DND-41 (cell line): ENCODE measurements around the gene EMB.
A peak's percentile ranks its signal among the peaks of the same experiment; 100 is the strongest.
"Not testable (repeated sequence)": the region's sequence is repeated elsewhere in the genome, so short reads cannot be mapped to it uniquely, and the experiment has no call there.

Experiments used
- ATAC-seq: fragments of 200-7000 bp; cut with Tn5 transposase; 3 replicates; pipeline ENCODE4 v1.9.1; 2021; ENCODE audit warnings: low read depth; ENCODE audit not compliant: insufficient read depth
- DNase-seq: peaks from one replicate; pipeline ENCODE4 v3.0.0-alpha.2; 2020
- H2AFZ ChIP-seq: 2 replicates; pipeline ENCODE4 v1.6.0; 2012; ENCODE audit warnings: low read depth, low read length
- H3K27ac ChIP-seq: 2 replicates; pipeline ENCODE4 v1.5.1; 2012; ENCODE audit warnings: low read length, inconsistent platforms
- H3K27me3 ChIP-seq: fragments of 200-600 bp; sonication (generic); 2 replicates; pipeline ENCODE4 v1.6.0; 2012; ENCODE audit warnings: low read length, mild to moderate bottlenecking, inconsistent platforms; ENCODE audit not compliant: insufficient read depth, poor library complexity
- H3K36me3 ChIP-seq: 2 replicates; pipeline ENCODE4 v1.5.1; 2012; ENCODE audit warnings: low read length, inconsistent platforms; ENCODE audit not compliant: insufficient read depth
- H3K4me1 ChIP-seq: 2 replicates; pipeline ENCODE4 v1.5.1; 2012; ENCODE audit warnings: mild to moderate bottlenecking, low read length; ENCODE audit not compliant: insufficient read depth
- H3K4me2 ChIP-seq: 2 replicates; pipeline ENCODE4 v1.6.0; 2012; ENCODE audit warnings: mild to moderate bottlenecking, moderate library complexity, low read length, inconsistent platforms; ENCODE audit not compliant: insufficient read depth
- H3K4me3 ChIP-seq, 2 experiments: fragments of 200-600 bp in 1 of 2; shearing (Covaris generic) in 1 of 2; 2 replicates each; pipeline ENCODE4 v1.5.1; 2012 to 2016; ENCODE audit warnings: inconsistent platforms in 2 of 2, low read length in 2 of 2, mild to moderate bottlenecking in 2 of 2, low read depth in 1 of 2, moderate library complexity in 1 of 2
- H3K79me2 ChIP-seq: 2 replicates; pipeline ENCODE4 v1.6.0; 2012; ENCODE audit warnings: low read length, inconsistent platforms; ENCODE audit not compliant: insufficient read depth
- H3K9ac ChIP-seq: 2 replicates; pipeline ENCODE4 v1.6.0; 2012; ENCODE audit warnings: low read depth, mild to moderate bottlenecking, inconsistent platforms, low read length, moderate library complexity
- H3K9me3 ChIP-seq: 2 replicates; pipeline ENCODE4 v1.5.1; 2012; ENCODE audit warnings: low read length, moderate library complexity, mild to moderate bottlenecking, inconsistent platforms; ENCODE audit not compliant: insufficient read depth, severe bottlenecking
- H4K20me1 ChIP-seq: 2 replicates; pipeline ENCODE4 v1.6.0; 2012; ENCODE audit warnings: low read length; ENCODE audit not compliant: insufficient read depth
- EZH2 ChIP-seq: IDR thresholded peaks from 3 replicates; pipeline ENCODE4 v1.6.1; 2012; ENCODE audit warnings: borderline replicate concordance, low read depth, mild to moderate bottlenecking, moderate library complexity, low read length, inconsistent platforms; ENCODE audit not compliant: severe bottlenecking
- TF ChIP-seq, protein P1 (sequence below): IDR thresholded peaks from 2 replicates; pipeline ENCODE4 v1.5.1; 2012; ENCODE audit warnings: borderline replicate concordance, low read length, moderate library complexity, mild to moderate bottlenecking; ENCODE audit not compliant: poor library complexity, severe bottlenecking; ENCODE audit errors: extremely low read depth

EMB gene

DNA sequence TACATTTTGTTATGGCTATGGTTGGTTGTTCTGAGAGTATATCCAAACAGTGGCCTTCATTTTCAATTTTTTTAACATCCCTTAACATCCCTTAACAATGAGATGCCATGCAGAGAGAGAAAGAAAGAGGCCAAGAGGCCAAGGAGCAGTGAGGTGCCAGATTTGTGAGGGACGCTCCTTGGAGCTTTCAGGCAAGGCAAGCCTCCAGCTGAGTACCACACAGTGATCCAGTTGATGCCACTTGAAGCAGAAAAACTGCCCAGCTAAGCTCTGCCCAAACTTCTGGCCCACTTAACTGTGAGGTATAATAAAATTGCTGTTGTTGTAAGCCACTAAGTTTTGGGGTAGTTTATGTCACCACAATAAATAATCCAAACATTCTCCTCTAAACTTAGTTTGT is 22.6 kb upstream of the EMB start:
- Histone ChIP-seq H4K20me1 (no peaks in the 10 kb centered on the region), H3K4me3 (no peak overlapping the region), H2AFZ (no peak overlapping the region), H3K27ac (no peak overlapping the region), H3K9ac (no peak overlapping the region), H3K9me3 (peaks cover 4% of the 10 kb centered on the region), H3K79me2 (no peaks in the 10 kb centered on the region), H3K36me3 (no peaks in the 10 kb centered on the region), H3K27me3 (no peaks in the 10 kb centered on the region), H3K4me2 (no peak overlapping the region), H3K4me1 (0 out of 2 replicates have a peak, but pooled peaks cover 3% of the 10 kb centered on the region)
- DNase-seq (no peak), ATAC-seq (no peak)
- no peak for TF ChIP-seq EZH2
- TF ChIP-seq, protein P1, sequence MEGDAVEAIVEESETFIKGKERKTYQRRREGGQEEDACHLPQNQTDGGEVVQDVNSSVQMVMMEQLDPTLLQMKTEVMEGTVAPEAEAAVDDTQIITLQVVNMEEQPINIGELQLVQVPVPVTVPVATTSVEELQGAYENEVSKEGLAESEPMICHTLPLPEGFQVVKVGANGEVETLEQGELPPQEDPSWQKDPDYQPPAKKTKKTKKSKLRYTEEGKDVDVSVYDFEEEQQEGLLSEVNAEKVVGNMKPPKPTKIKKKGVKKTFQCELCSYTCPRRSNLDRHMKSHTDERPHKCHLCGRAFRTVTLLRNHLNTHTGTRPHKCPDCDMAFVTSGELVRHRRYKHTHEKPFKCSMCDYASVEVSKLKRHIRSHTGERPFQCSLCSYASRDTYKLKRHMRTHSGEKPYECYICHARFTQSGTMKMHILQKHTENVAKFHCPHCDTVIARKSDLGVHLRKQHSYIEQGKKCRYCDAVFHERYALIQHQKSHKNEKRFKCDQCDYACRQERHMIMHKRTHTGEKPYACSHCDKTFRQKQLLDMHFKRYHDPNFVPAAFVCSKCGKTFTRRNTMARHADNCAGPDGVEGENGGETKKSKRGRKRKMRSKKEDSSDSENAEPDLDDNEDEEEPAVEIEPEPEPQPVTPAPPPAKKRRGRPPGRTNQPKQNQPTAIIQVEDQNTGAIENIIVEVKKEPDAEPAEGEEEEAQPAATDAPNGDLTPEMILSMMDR: no peak

DNA sequence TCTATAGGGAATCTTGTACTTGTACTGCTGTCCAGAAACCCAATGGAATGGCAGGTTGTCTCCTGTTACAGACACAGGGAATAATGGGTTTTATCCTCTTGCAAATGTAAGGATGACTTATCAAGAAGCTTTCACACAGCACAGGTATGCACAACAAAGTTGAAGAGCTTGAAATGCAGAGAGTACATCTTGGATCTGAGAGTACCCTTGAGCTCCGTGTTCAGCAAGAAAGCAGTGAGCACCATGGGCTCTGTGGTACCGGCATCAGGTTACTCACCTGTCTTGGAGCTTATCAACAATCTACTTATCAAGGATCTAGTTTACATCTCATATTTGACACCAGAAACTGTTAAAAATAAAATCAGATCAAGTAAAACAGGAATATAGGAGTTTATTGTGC is 22.0 kb upstream of the EMB start:
- TF ChIP-seq, protein P1: no peak
- TF ChIP-seq EZH2: no peak

DNA sequence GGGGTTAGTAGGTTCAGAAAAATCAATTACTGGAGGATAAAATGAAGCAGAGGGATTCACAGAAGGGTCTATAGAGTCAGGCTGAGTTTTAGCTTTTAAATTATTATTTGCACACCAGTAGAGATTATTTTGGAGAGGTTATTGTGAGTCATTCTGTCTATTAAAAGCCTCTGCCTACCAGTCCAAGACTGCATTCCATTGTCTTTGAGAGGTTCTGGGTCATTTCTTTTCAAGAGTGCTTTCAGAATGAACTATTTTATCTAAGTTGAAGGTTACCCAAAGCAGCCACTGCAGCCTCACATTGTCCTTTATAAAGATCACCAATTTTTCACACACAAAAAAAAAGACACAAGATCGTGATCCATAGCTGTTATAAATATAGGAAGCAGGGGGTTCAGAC is 21.5 kb upstream of the EMB start:
- H3K9me3 ChIP-seq, H4K20me1 ChIP-seq, DNase-seq, H3K4me1 ChIP-seq, H2AFZ ChIP-seq, H3K27me3 ChIP-seq, H3K9ac ChIP-seq, H3K36me3 ChIP-seq, H3K79me2 ChIP-seq, H3K4me2 ChIP-seq, ATAC-seq, H3K4me3 ChIP-seq, H3K27ac ChIP-seq: not testable (repeated sequence)

More for the DNA sequence above, 22.0 kb upstream of the EMB start:
- peaks cover 6% of the 10 kb centered on the region; the same call in 1 of the 2 replicates for H3K4me1 ChIP-seq
- H3K27me3 ChIP-seq: no peaks in the 10 kb centered on the region
- H3K27ac ChIP-seq: no peak overlapping the region
- no peak overlapping the region for H3K4me2 ChIP-seq
- H3K9ac ChIP-seq: no peak overlapping the region
- H3K9me3 ChIP-seq: peaks cover 4% of the 10 kb centered on the region
- no peak overlapping the region for H2AFZ ChIP-seq
- DNase-seq (no peak), ATAC-seq (no peak)
- H3K36me3 ChIP-seq: no peaks in the 10 kb centered on the region
- no peaks in the 10 kb centered on the region for H4K20me1 ChIP-seq
- H3K79me2 ChIP-seq: no peaks in the 10 kb centered on the region
- no peak overlapping the region for H3K4me3 ChIP-seq

- not testable (repeated sequence) for H3K9me3 ChIP-seq, H4K20me1 ChIP-seq, H3K36me3 ChIP-seq, H3K4me3 ChIP-seq, H2AFZ ChIP-seq, ATAC-seq, H3K4me1 ChIP-seq, H3K27me3 ChIP-seq, H3K27ac ChIP-seq, H3K79me2 ChIP-seq, H3K4me2 ChIP-seq, H3K9ac ChIP-seq
- DNase-seq: peak; percentile 72
These were observed 17.3 kb upstream of the EMB start for GRCh38 chr5:50458372-50458771.

DNA sequence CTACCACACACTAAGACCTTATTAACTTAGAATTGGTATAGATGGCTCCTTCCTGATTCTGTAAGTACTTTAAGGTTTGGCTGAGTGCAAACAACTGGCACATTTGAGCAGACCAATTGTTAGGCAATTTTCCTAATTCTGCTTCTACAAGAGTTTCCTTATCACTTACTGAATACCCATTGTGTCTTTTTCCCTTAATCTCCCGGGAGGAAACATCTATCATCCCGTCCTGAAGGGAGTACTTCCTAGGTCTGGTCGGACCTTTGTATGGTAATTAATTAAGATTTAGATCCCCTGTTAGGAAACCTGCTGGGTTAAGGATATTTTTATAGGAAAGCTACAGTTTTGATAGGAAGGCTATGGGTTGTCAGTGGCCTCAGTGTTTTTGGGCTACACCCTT is 8.2 kb upstream of the EMB start:
- not testable (repeated sequence) for ATAC-seq, H3K36me3 ChIP-seq, H4K20me1 ChIP-seq, H3K4me3 ChIP-seq, H3K9ac ChIP-seq, H3K4me2 ChIP-seq, H3K27me3 ChIP-seq, H3K79me2 ChIP-seq, DNase-seq, H3K27ac ChIP-seq, H2AFZ ChIP-seq
- Histone ChIP-seq H3K4me1 (peaks cover 55% of the 10 kb centered on the region), H3K9me3 (peaks cover 13% of the 10 kb centered on the region)
